WTC11 (cell line): ENCODE results near the gene MAP1B. TPM values are rescaled to one million over a fixed set of nuclear protein-coding genes. Genes with fewer than 3 reads are reported as not detected.

Experiments
- ATAC-seq: fragments of 200-7000 bp; cut with Tn5 transposase; 2 replicates; pipeline ENCODE4 v1.10.0; 2021; ENCODE audit warnings: mild to moderate bottlenecking, moderate library complexity
- CTCF ChIA-PET: fragments of 300-600 bp; sonication (Branson Sonifier 250); formaldehyde crosslinking; loops from one replicate; lab custom pipeline; 2021; ENCODE audit warnings: antibody characterized with exemption; lab: Charles Lee
- POLR2A ChIA-PET: fragments of 350-600 bp; sonication (Branson Sonifier 250); formaldehyde crosslinking; loops from one replicate; lab custom pipeline; 2021; ENCODE audit warnings: antibody characterized with exemption; lab: Charles Lee
- DNase-seq: peaks from one replicate; pipeline ENCODE4 v3.0.0; 2021; ENCODE audit warnings: low spot score
- H3K27ac Mint-ChIP-seq: 2 replicates; pipeline ENCODE4 v1.8.0; 2021; ENCODE audit warnings: mixed read lengths
- H3K27me3 Mint-ChIP-seq: 2 replicates; pipeline ENCODE4 v1.8.0; 2021; ENCODE audit warnings: low read depth, mild to moderate bottlenecking, moderate library complexity, mixed read lengths
- H3K36me3 Mint-ChIP-seq: 2 replicates; pipeline ENCODE4 v1.8.0; 2021; ENCODE audit warnings: mixed read lengths
- H3K4me1 Mint-ChIP-seq: 2 replicates; pipeline ENCODE4 v1.8.0; 2022; ENCODE audit warnings: mixed read lengths
- H3K4me3 Mint-ChIP-seq: 2 replicates; pipeline ENCODE4 v1.8.0; 2021; ENCODE audit warnings: mild to moderate bottlenecking, moderate library complexity, mixed read lengths
- H3K9me3 Mint-ChIP-seq: 2 replicates; pipeline ENCODE4 v1.8.0; 2021; ENCODE audit warnings: mixed read lengths
- ARID4B ChIP-seq: sonication (generic); formaldehyde crosslinking; IDR thresholded peaks from 2 replicates; pipeline ENCODE4 v1.8.0; 2023; ENCODE audit warnings: missing genetic modification reagents, mild to moderate bottlenecking, borderline replicate concordance
- ATF3 ChIP-seq: sonication (generic); formaldehyde crosslinking; conservative IDR thresholded peaks from 2 replicates; pipeline ENCODE4 v1.8.1; 2022; ENCODE audit warnings: mild to moderate bottlenecking, missing genetic modification reagents
- CDX4 ChIP-seq: fragments of 250-450 bp; sonication (Bioruptor Pico); IDR thresholded peaks from 2 replicates; pipeline ENCODE4 v1.9.0; 2021; ENCODE audit warnings: moderate library complexity, mild to moderate bottlenecking, inconsistent platforms, borderline replicate concordance
- CTCF ChIP-seq: fragments of 200-600 bp; IDR thresholded peaks from 2 replicates; pipeline ENCODE4 v1.8.0; 2022; ENCODE audit warnings: antibody characterized with exemption
- ELF4 ChIP-seq: sonication (generic); formaldehyde crosslinking; IDR thresholded peaks from 2 replicates; pipeline ENCODE4 v1.8.1; 2022; ENCODE audit warnings: low read depth, mild to moderate bottlenecking, moderate library complexity, missing genetic modification reagents
- ESRRA ChIP-seq: sonication (generic); formaldehyde crosslinking; IDR thresholded peaks from 2 replicates; pipeline ENCODE4 v1.8.1; 2022; ENCODE audit warnings: mild to moderate bottlenecking, missing genetic modification reagents, borderline replicate concordance
- ETV6 ChIP-seq: sonication (generic); formaldehyde crosslinking; IDR thresholded peaks from 2 replicates; pipeline ENCODE4 v1.8.1; 2022; ENCODE audit warnings: mild to moderate bottlenecking, missing genetic modification reagents
- FOXJ3 ChIP-seq: sonication (generic); formaldehyde crosslinking; IDR thresholded peaks from 2 replicates; pipeline ENCODE4 v1.9.0; 2021; ENCODE audit warnings: missing genetic modification reagents, mild to moderate bottlenecking, borderline replicate concordance
- FOXP1 ChIP-seq: sonication (generic); formaldehyde crosslinking; IDR thresholded peaks from 2 replicates; pipeline ENCODE4 v1.8.0; 2022; ENCODE audit warnings: missing genetic modification reagents, mild to moderate bottlenecking, moderate library complexity, borderline replicate concordance
- JUN ChIP-seq: sonication (generic); formaldehyde crosslinking; IDR thresholded peaks from 2 replicates; pipeline ENCODE4 v1.8.0; 2023; ENCODE audit warnings: mild to moderate bottlenecking, missing genetic modification reagents
- MAX ChIP-seq: sonication (generic); formaldehyde crosslinking; IDR thresholded peaks from 2 replicates; pipeline ENCODE4 v1.8.0; 2022; ENCODE audit warnings: mild to moderate bottlenecking, missing genetic modification reagents
- MXD4 ChIP-seq: fragments of 250-450 bp; sonication (Bioruptor Pico); IDR thresholded peaks from 2 replicates; pipeline ENCODE4 v1.8.0; 2021; ENCODE audit warnings: mild to moderate bottlenecking, moderate library complexity, borderline replicate concordance
- NFE2L1 ChIP-seq: sonication (generic); formaldehyde crosslinking; IDR thresholded peaks from 2 replicates; pipeline ENCODE4 v1.8.1; 2023; ENCODE audit warnings: missing genetic modification reagents
- NR3C1 ChIP-seq: sonication (generic); formaldehyde crosslinking; conservative IDR thresholded peaks from 2 replicates; pipeline ENCODE4 v1.8.1; 2023; ENCODE audit warnings: low read depth, mild to moderate bottlenecking, missing genetic modification reagents
- PRDM15 ChIP-seq: sonication (generic); formaldehyde crosslinking; IDR thresholded peaks from 2 replicates; pipeline ENCODE4 v1.8.0; 2022; ENCODE audit warnings: missing genetic modification reagents
- TCF7 ChIP-seq: sonication (generic); formaldehyde crosslinking; IDR thresholded peaks from 2 replicates; pipeline ENCODE4 v1.8.0; 2022; ENCODE audit warnings: mild to moderate bottlenecking, low read depth, missing genetic modification reagents, moderate library complexity
- TEAD1 ChIP-seq: sonication (generic); formaldehyde crosslinking; IDR thresholded peaks from 2 replicates; pipeline ENCODE4 v1.8.0; 2022; ENCODE audit warnings: mild to moderate bottlenecking, missing genetic modification reagents
- TP53 ChIP-seq: sonication (generic); formaldehyde crosslinking; IDR thresholded peaks from 2 replicates; pipeline ENCODE4 v1.8.1; 2023; ENCODE audit warnings: mild to moderate bottlenecking, missing genetic modification reagents
- USF2 ChIP-seq: sonication (generic); formaldehyde crosslinking; IDR thresholded peaks from 2 replicates; pipeline ENCODE4 v1.8.1; 2023; ENCODE audit warnings: mild to moderate bottlenecking, missing genetic modification reagents, moderate library complexity
- ZNF121 ChIP-seq: sonication (generic); formaldehyde crosslinking; IDR thresholded peaks from 2 replicates; pipeline ENCODE4 v1.8.0; 2023; ENCODE audit warnings: missing genetic modification reagents
- ZNF232 ChIP-seq: sonication (generic); formaldehyde crosslinking; IDR thresholded peaks from 2 replicates; pipeline ENCODE4 v1.8.0; 2022; ENCODE audit warnings: mild to moderate bottlenecking, missing genetic modification reagents
- ZNF263 ChIP-seq: sonication (generic); formaldehyde crosslinking; IDR thresholded peaks from 2 replicates; pipeline ENCODE4 v1.8.1; 2022; ENCODE audit warnings: low read depth, mild to moderate bottlenecking, moderate library complexity, missing genetic modification reagents
- ZNF317 ChIP-seq: sonication (generic); formaldehyde crosslinking; IDR thresholded peaks from 2 replicates; pipeline ENCODE4 v1.8.1; 2023; ENCODE audit warnings: low read depth, mild to moderate bottlenecking, moderate library complexity, missing genetic modification reagents, borderline replicate concordance
- ZNF423 ChIP-seq: fragments of 250-450 bp; sonication (Bioruptor Pico); IDR thresholded peaks from 2 replicates; pipeline ENCODE4 v2.1.2; 2022; ENCODE audit warnings: mild to moderate bottlenecking, moderate library complexity
- total RNA-seq: library from RNA; stranded (reverse); gene quantifications from 3 replicates; pipeline ENCODE4 v1.2.3, GENCODE V29; 2021

Gene MAP1B
- total RNA-seq, 1 experiment from 2014 or later: 95.0 TPM

- Mint-ChIP-seq H3K9me3 (no peaks in the 10 kb centered on the region), H3K27ac (peak overlapping the region; percentile 74; the same call in 1 of the 2 replicates), H3K4me3 (no peak overlapping the region), H3K4me1 (peaks cover 39% of the 10 kb centered on the region), H3K27me3 (no peaks in the 10 kb centered on the region)
- ChIA-PET CTCF (no interaction called here), POLR2A (no interaction called here)
- ATAC-seq (no peak), DNase-seq (no peak)
- TF ChIP-seq CDX4: no peak
- no peak for TF ChIP-seq FOXJ3
- no peak for TF ChIP-seq TEAD1 (CRISPR knock-in tag)
- TF ChIP-seq ETV6 (CRISPR knock-in tag): no peak
- no peak for TF ChIP-seq USF2
- no peak for TF ChIP-seq TP53 (CRISPR knock-in tag)
- TF ChIP-seq ZNF317 (CRISPR knock-in tag): no peak
- TF ChIP-seq ZNF121 (CRISPR knock-in tag): no peak
- TF ChIP-seq PRDM15 (CRISPR knock-in tag): no peak
- no peak for TF ChIP-seq NFE2L1 (CRISPR knock-in tag)
- no peak for TF ChIP-seq ZNF232 (CRISPR knock-in tag)
- TF ChIP-seq MAX (CRISPR knock-in tag): no peak
- no peak for TF ChIP-seq ARID4B (CRISPR knock-in tag)
- TF ChIP-seq ESRRA (CRISPR knock-in tag): no peak
- TF ChIP-seq, all 79 proteins: peak for 0
- peaks cover 20% of the 10 kb centered on the region for H3K36me3 Mint-ChIP-seq
Measured at GRCh38 chr5:72231991-72232703, 124.9 kb downstream of the MAP1B start.

- ATAC-seq (no peak), DNase-seq (no peak)
- peaks cover 45% of the 10 kb centered on the region for H3K4me1 Mint-ChIP-seq
- CTCF ChIA-PET: no interaction called here
- H3K36me3 Mint-ChIP-seq: peaks cover 23% of the 10 kb centered on the region
- H3K9me3 Mint-ChIP-seq: no peaks in the 10 kb centered on the region
- H3K27ac Mint-ChIP-seq: peak overlapping the region; percentile 74
- no peak overlapping the region for H3K4me3 Mint-ChIP-seq
- POLR2A ChIA-PET: no interaction called here
- H3K27me3 Mint-ChIP-seq: no peaks in the 10 kb centered on the region
- TF ChIP-seq ZNF423 (no peak), NR3C1 (no peak), ELF4 (no peak), TCF7 (CRISPR knock-in tag) (no peak), MXD4 (CRISPR knock-in tag) (no peak), FOXP1 (CRISPR knock-in tag) (no peak), CTCF (no peak), JUN (CRISPR knock-in tag) (no peak), ZNF263 (no peak), ATF3 (CRISPR knock-in tag) (no peak), ESRRA (CRISPR knock-in tag) (no peak)
Measured at GRCh38 chr5:72232838-72233237, 125.6 kb downstream of the MAP1B start.
